ENCODE data around the gene TTLL13. TPM values are rescaled to one million over a fixed set of nuclear protein-coding genes. Genes with fewer than 3 reads are reported as not detected.
A peak's percentile ranks its signal among the peaks of the same experiment; 100 is the strongest.

The TTLL13 gene
- total RNA-seq, 1 experiment from 2014 or later: not detected

GRCh38 chr15:90217671-90218394 is 31.5 kb upstream of the TTLL13 start:
- no peak for DNase-seq (ENCODE audit: low spot score)

GRCh38 chr15:90219421-90220141 is 29.8 kb upstream of the TTLL13 start:
- DNase-seq (ENCODE audit: low spot score): no peak

- peak; percentile 78 for DNase-seq (ENCODE audit: low spot score)
Observed at GRCh38 chr15:90221246-90221900, 28.0 kb upstream of the TTLL13 start.

GRCh38 chr15:90222547-90222946 is 26.8 kb upstream of the TTLL13 start:
- DNase-seq (ENCODE audit: low spot score): no peak

- no peak for DNase-seq (ENCODE audit: low spot score)
Observed at GRCh38 chr15:90223441-90224165, 25.8 kb upstream of the TTLL13 start.

GRCh38 chr15:90225047-90225446 is 24.3 kb upstream of the TTLL13 start:
- DNase-seq (ENCODE audit: low spot score): no peak

GRCh38 chr15:90225504-90226234 is 23.7 kb upstream of the TTLL13 start:
- no peak for DNase-seq (ENCODE audit: low spot score)

GRCh38 chr15:90227336-90227735 is 22.0 kb upstream of the TTLL13 start:
- DNase-seq (ENCODE audit: low spot score): no peak

GRCh38 chr15:90227816-90228772 is 21.3 kb upstream of the TTLL13 start:
- no peak for DNase-seq (ENCODE audit: low spot score)

- no peak for DNase-seq (ENCODE audit: low spot score)
Observed at GRCh38 chr15:90228960-90229359, 20.4 kb upstream of the TTLL13 start.

- DNase-seq (ENCODE audit: low spot score): no peak
Observed at GRCh38 chr15:90230071-90230494, 19.3 kb upstream of the TTLL13 start.

GRCh38 chr15:90230610-90231009 is 18.7 kb upstream of the TTLL13 start:
- no peak for DNase-seq (ENCODE audit: low spot score)

- no peak for DNase-seq (ENCODE audit: low spot score)
Observed at GRCh38 chr15:90231028-90232017, 18.0 kb upstream of the TTLL13 start.

GRCh38 chr15:90232196-90232595 is 17.2 kb upstream of the TTLL13 start:
- DNase-seq (ENCODE audit: low spot score): no peak

- DNase-seq (ENCODE audit: low spot score): no peak
Observed at GRCh38 chr15:90232941-90233386, 16.4 kb upstream of the TTLL13 start.

- DNase-seq (ENCODE audit: low spot score): peak; percentile 90
Observed at GRCh38 chr15:90233387-90234095, 15.8 kb upstream of the TTLL13 start, which contains the start of gene CIB1. TSS of gene CIB1 (minus strand) at chr15:90233941. CDS start at chr15:90233885, 56 bp downstream.

GRCh38 chr15:90234096-90234988 is 15.0 kb upstream of the TTLL13 start, which contains the start of gene GDPGP1:
TSS of gene GDPGP1 (plus strand) at chr15:90234209. CDS start at chr15:90240909, 6,700 bp downstream.
- DNase-seq (ENCODE audit: low spot score): peak; percentile 17
